CD4-positive, alpha-beta T cell treated with Interleukin-6 for 4 hours (primary cell): Measurements from ENCODE around the gene SLC25A11.
A peak's percentile ranks its signal among the peaks of the same experiment; 100 is the strongest.

Experiments
- DNase-seq: peaks from one replicate; pipeline ENCODE4 v3.0.0-alpha.2; 2020; ENCODE audit warnings: mixed read lengths

SLC25A11 gene

GRCh38 chr17:4965311-4965986, 25.6 kb upstream of the SLC25A11 start:
- no peak for DNase-seq

- DNase-seq: no peak
Measured at GRCh38 chr17:4960279-4960922, 20.6 kb upstream of the SLC25A11 start.

GRCh38 chr17:4959261-4959965, 19.6 kb upstream of the SLC25A11 start:
- DNase-seq: no peak

- no peak for DNase-seq
Measured at GRCh38 chr17:4958102-4958501, 18.3 kb upstream of the SLC25A11 start.

- peak; percentile 73 for DNase-seq
Measured at GRCh38 chr17:4956493-4957061, 16.7 kb upstream of the SLC25A11 start.

GRCh38 chr17:4955091-4955490, 15.2 kb upstream of the SLC25A11 start:
- DNase-seq: no peak

GRCh38 chr17:4953451-4953961, 13.7 kb upstream of the SLC25A11 start:
- no peak for DNase-seq

- DNase-seq: no peak
Measured at GRCh38 chr17:4951486-4951885, 11.6 kb upstream of the SLC25A11 start.

GRCh38 chr17:4950746-4951204, 10.9 kb upstream of the SLC25A11 start, which contains the start of gene ENO3:
Gene ENO3, plus strand, starts transcription at chr17:4951119. Its CDS starts 711 bp downstream, at chr17:4951830.
- no peak for DNase-seq

- peak; percentile 72 for DNase-seq
Measured at GRCh38 chr17:4950075-4950745, 10.4 kb upstream of the SLC25A11 start.

- peak; percentile 77 for DNase-seq
Measured at GRCh38 chr17:4949321-4950074, 9.7 kb upstream of the SLC25A11 start.

GRCh38 chr17:4948931-4949320, 9.1 kb upstream of the SLC25A11 start:
- peak; percentile 79 for DNase-seq

GRCh38 chr17:4948166-4948930, 8.5 kb upstream of the SLC25A11 start, which contains the start of gene PFN1:
Gene PFN1, minus strand, starts transcription at chr17:4948530. Its CDS starts 136 bp downstream, at chr17:4948394.
- DNase-seq: peak; percentile 96

- DNase-seq: peak; percentile 77
Measured at GRCh38 chr17:4947411-4948165, 7.7 kb upstream of the SLC25A11 start.

GRCh38 chr17:4947010-4947410, 7.2 kb upstream of the SLC25A11 start:
- no peak for DNase-seq

- no peak for DNase-seq
Measured at GRCh38 chr17:4946312-4946976, 6.6 kb upstream of the SLC25A11 start.

GRCh38 chr17:4945944-4946280, 6.1 kb upstream of the SLC25A11 start:
- DNase-seq: no peak

- peak; percentile 86 for DNase-seq
Measured at GRCh38 chr17:4945176-4945943, 5.5 kb upstream of the SLC25A11 start.
